H1 (cell line): ENCODE measurements around the gene GAB2. TPM values are rescaled to one million over a fixed set of nuclear protein-coding genes. Genes with fewer than 3 reads are reported as not detected.

Experiments
- CTCF ChIA-PET: fragments of 300-600 bp; sonication (Branson Sonifier 250); formaldehyde crosslinking; loops from one replicate; lab custom pipeline; 2021; ENCODE audit not compliant: partially characterized antibody; lab: Charles Lee
- POLR2A ChIA-PET: fragments of 300-600 bp; sonication (Branson Sonifier 250); formaldehyde crosslinking; loops from one replicate; lab custom pipeline; 2021; ENCODE audit warnings: inconsistent platforms; ENCODE audit not compliant: partially characterized antibody; lab: Charles Lee
- DNase-seq, 2 experiments: peaks; one replicate each; pipeline versions ENCODE4 v3.0.0 to v3.0.0-alpha.2; 2010 to 2022; ENCODE audit warnings: low spot score in 2 of 2, low read depth in 1 of 2, mixed read lengths in 1 of 2
- FAIRE-seq: peaks from 2 replicates; lab custom pipeline; 2011; peaks lifted over from hg19 to GRCh38; lab: Jason Lieb, UNC
- H2AFZ ChIP-seq: 2 replicates; pipeline ENCODE4 v1.8.1; 2012; ENCODE audit warnings: low read length, inconsistent platforms
- H2AK5ac ChIP-seq: 2 replicates; pipeline ENCODE4 v1.6.1; 2013; ENCODE audit warnings: low read depth, low read length
- H2BK120ac ChIP-seq: replicated peaks from 2 replicates; pipeline ENCODE3; 2013; ENCODE audit warnings: low read depth, low read length, inconsistent platforms
- H2BK12ac ChIP-seq: 2 replicates; pipeline ENCODE4 v1.6.1; 2013; ENCODE audit warnings: low read depth, low read length
- H2BK15ac ChIP-seq: 2 replicates; pipeline ENCODE4 v1.6.1; 2013; ENCODE audit warnings: low read length
- H2BK20ac ChIP-seq: 2 replicates; pipeline ENCODE4 v1.6.1; 2013; ENCODE audit warnings: low read length
- H2BK5ac ChIP-seq: 2 replicates; pipeline ENCODE4 v1.6.1; 2013; ENCODE audit warnings: low read depth, low read length
- H3K14ac ChIP-seq: 2 replicates; pipeline ENCODE4 v1.6.1; 2013; ENCODE audit warnings: inconsistent platforms; ENCODE audit not compliant: insufficient read length
- H3K18ac ChIP-seq: 2 replicates; pipeline ENCODE4 v1.6.1; 2013; ENCODE audit warnings: low read length; ENCODE audit errors: extremely low read depth
- H3K23ac ChIP-seq: 2 replicates; pipeline ENCODE4 v1.6.1; 2013; ENCODE audit warnings: inconsistent platforms; ENCODE audit not compliant: insufficient read length
- H3K23me2 ChIP-seq: 2 replicates; pipeline ENCODE4 v1.6.1; 2013; ENCODE audit warnings: low read depth, low read length
- H3K27ac ChIP-seq: 2 replicates; pipeline ENCODE4 v1.6.1; 2011; ENCODE audit warnings: low read depth, low read length, inconsistent platforms
- H3K27me3 ChIP-seq, 4 experiments: replicated peaks in 1 of 4; 1 replicate in 1 of 4; 2 replicates in 3 of 4; pipeline versions ENCODE4 v1.6.1 to v1.8.1; 2011 to 2013; ENCODE audit warnings: low read length in 3 of 4, mild to moderate bottlenecking in 3 of 4, inconsistent platforms in 2 of 4, mixed read lengths in 2 of 4, moderate library complexity in 1 of 4; ENCODE audit not compliant: control insufficient read depth in 3 of 4, insufficient read depth in 3 of 4; ENCODE audit errors: extremely low read depth in 1 of 4
- H3K36me3 ChIP-seq, 4 experiments: 2 replicates each; pipeline versions ENCODE4 v1.6.1 to v1.8.1; 2011 to 2013; ENCODE audit warnings: mild to moderate bottlenecking in 4 of 4, low read length in 3 of 4, moderate library complexity in 2 of 4, control low read depth in 1 of 4, inconsistent platforms in 1 of 4; ENCODE audit not compliant: insufficient read depth in 4 of 4, control insufficient read depth in 2 of 4
- H3K4ac ChIP-seq: replicated peaks from 2 replicates; pipeline ENCODE3; 2013; ENCODE audit warnings: low read length, low read depth, mixed read lengths, inconsistent platforms; ENCODE audit not compliant: insufficient read length
- H3K4me1 ChIP-seq, 4 experiments: replicated peaks in 1 of 4; 1 replicate in 1 of 4; 2 replicates in 3 of 4; pipeline versions ENCODE4 v1.6.1 to v1.8.1; 2011 to 2013; ENCODE audit warnings: low read length in 3 of 4, inconsistent platforms in 2 of 4, mixed read lengths in 1 of 4; ENCODE audit not compliant: insufficient read depth in 4 of 4, control insufficient read depth in 3 of 4
- H3K4me2 ChIP-seq, 2 experiments: 2 replicates each; pipeline versions ENCODE4 v1.6.1 to v1.8.1; 2011 to 2013; ENCODE audit warnings: low read depth in 2 of 2, low read length in 2 of 2, control low read depth in 1 of 2, inconsistent platforms in 1 of 2, mild to moderate bottlenecking in 1 of 2; ENCODE audit not compliant: insufficient read depth in 1 of 2
- H3K4me3 ChIP-seq, 4 experiments: fragments of 200-600, 300-600 bp in 1 of 4; sonication (generic), shearing (Covaris generic), sonication (Bioruptor Twin) in 1 of 4; 2 replicates each; pipeline versions ENCODE4 v1.5.1 to v1.8.1; 2011 to 2016; ENCODE audit warnings: low read length in 4 of 4, low read depth in 3 of 4, control low read depth in 2 of 4, inconsistent platforms in 2 of 4, mild to moderate bottlenecking in 2 of 4, mixed read lengths in 1 of 4, moderate library complexity in 1 of 4; ENCODE audit not compliant: insufficient read depth in 2 of 4; ENCODE audit errors: extremely low read depth in 1 of 4
- H3K56ac ChIP-seq: replicated peaks from 2 replicates; pipeline ENCODE3; 2013; ENCODE audit warnings: low read depth, mild to moderate bottlenecking, mixed read lengths, low read length, inconsistent platforms; ENCODE audit not compliant: insufficient read length
- H3K79me1 ChIP-seq: 2 replicates; pipeline ENCODE4 v1.6.1; 2013; ENCODE audit warnings: low read depth, low read length, control low read depth
- H3K79me2 ChIP-seq, 2 experiments: 2 replicates each; pipeline versions ENCODE4 v1.6.1 to v1.8.1; 2012 to 2013; ENCODE audit warnings: low read length in 2 of 2, mild to moderate bottlenecking in 2 of 2, inconsistent platforms in 1 of 2; ENCODE audit not compliant: insufficient read depth in 2 of 2, control insufficient read depth in 1 of 2
- H3K9ac ChIP-seq, 4 experiments: replicated peaks in 1 of 4; 1 replicate in 1 of 4; 2 replicates in 3 of 4; pipeline versions ENCODE4 v1.6.1 to v1.8.1; 2011 to 2013; ENCODE audit warnings: low read depth in 3 of 4, low read length in 3 of 4, control low read depth in 2 of 4, mild to moderate bottlenecking in 2 of 4, moderate library complexity in 2 of 4, inconsistent platforms in 1 of 4; ENCODE audit errors: extremely low read depth in 1 of 4
- H3K9me3 ChIP-seq, 2 experiments: 2 replicates each; pipeline versions ENCODE4 v1.6.1 to v1.8.1; 2012 to 2013; ENCODE audit warnings: mild to moderate bottlenecking in 2 of 2, moderate library complexity in 2 of 2, control low read depth in 1 of 2, inconsistent platforms in 1 of 2, low read depth in 1 of 2, low read length in 1 of 2, mixed read lengths in 1 of 2; ENCODE audit not compliant: insufficient read depth in 2 of 2
- H4K20me1 ChIP-seq, 2 experiments: replicated peaks in 1 of 2; 2 replicates each; pipeline versions ENCODE3 to v1.8.1; 2011 to 2013; ENCODE audit warnings: inconsistent platforms in 2 of 2, low read length in 2 of 2, mild to moderate bottlenecking in 1 of 2; ENCODE audit not compliant: insufficient read depth in 2 of 2, control insufficient read depth in 1 of 2
- H4K5ac ChIP-seq: 2 replicates; pipeline ENCODE4 v1.6.1; 2013; ENCODE audit warnings: low read length, low read depth, mixed read lengths, inconsistent platforms; ENCODE audit not compliant: insufficient read length
- H4K8ac ChIP-seq: 2 replicates; pipeline ENCODE4 v1.8.0; 2013; ENCODE audit warnings: mild to moderate bottlenecking, moderate library complexity, low read length, inconsistent platforms; ENCODE audit not compliant: insufficient read depth; ENCODE audit errors: extremely low read depth
- H4K91ac ChIP-seq: replicated peaks from 2 replicates; pipeline ENCODE3; 2013; ENCODE audit warnings: low read length, mixed read lengths, inconsistent platforms; ENCODE audit not compliant: insufficient read length
- EP300 ChIP-seq, 2 experiments: IDR thresholded peaks; 1 replicate in 1 of 2; 2 replicates in 1 of 2; pipeline ENCODE4 v1.6.1; 2011 to 2012; ENCODE audit warnings: low read depth in 2 of 2, low read length in 2 of 2, mild to moderate bottlenecking in 2 of 2, borderline replicate concordance in 1 of 2, inconsistent platforms in 1 of 2, moderate library complexity in 1 of 2
- SRF ChIP-seq: IDR thresholded peaks from 2 replicates; pipeline ENCODE4 v1.6.1; 2011; ENCODE audit warnings: mild to moderate bottlenecking, low read depth, low read length, moderate library complexity
- YY1 ChIP-seq: IDR thresholded peaks from 2 replicates; pipeline ENCODE4 v1.6.1; 2011; ENCODE audit warnings: low read depth, mild to moderate bottlenecking, low read length
- WGBS, 2 experiments: shearing (Covaris generic) in 1 of 2; methylation state at CpG; one replicate each; pipeline versions ENCODE4 v1.1.6 to v1.1.7; 2013 to 2015; ENCODE audit warnings: low lambda C conversion rate in 2 of 2, mixed read lengths in 2 of 2, inconsistent platforms in 1 of 2, low coverage in 1 of 2, missing lambda C conversion rate in 1 of 2; ENCODE audit not compliant: insufficient replicate concordance in 2 of 2, insufficient coverage in 1 of 2, insufficient read length in 1 of 2; ENCODE audit errors: extremely low coverage in 1 of 2, missing lambda C conversion rate in 1 of 2; 5-methylcytosine and 5-hydroxymethylcytosine counted together
- polyA plus RNA-seq, 7 experiments: library from polyadenylated mRNA; depleted of rRNA in 3 of 7; stranded (reverse) in 5 of 7; unstranded in 2 of 7; fragments of >200 nt in 5 of 7; fragments of 200-250 nt in 2 of 7; gene quantifications; 1 replicate in 5 of 7; 2 replicates in 1 of 7; 4 replicates in 1 of 7; pipeline versions ENCODE4 v1.2.1 to v1.2.3, GENCODE V29; 2011 to 2013; ENCODE audit warnings: missing spikeins in 2 of 7, mixed read lengths in 2 of 7
- total RNA-seq: library from RNA; stranded (reverse); fragmentation: NEBNext Ultra II Directional; extraction: Animal tissue kit (Norgen Biotek cat#: 25700); gene quantifications from 2 replicates; pipeline ENCODE4 v1.2.1, GENCODE V29; 2021

Gene GAB2
- total and polyA plus RNA-seq, 2 of the 8 experiments (the other 6 are each of a cell fraction or from before 2014, with no cell fraction given), result 6.3 to 14.0 TPM

DNA sequence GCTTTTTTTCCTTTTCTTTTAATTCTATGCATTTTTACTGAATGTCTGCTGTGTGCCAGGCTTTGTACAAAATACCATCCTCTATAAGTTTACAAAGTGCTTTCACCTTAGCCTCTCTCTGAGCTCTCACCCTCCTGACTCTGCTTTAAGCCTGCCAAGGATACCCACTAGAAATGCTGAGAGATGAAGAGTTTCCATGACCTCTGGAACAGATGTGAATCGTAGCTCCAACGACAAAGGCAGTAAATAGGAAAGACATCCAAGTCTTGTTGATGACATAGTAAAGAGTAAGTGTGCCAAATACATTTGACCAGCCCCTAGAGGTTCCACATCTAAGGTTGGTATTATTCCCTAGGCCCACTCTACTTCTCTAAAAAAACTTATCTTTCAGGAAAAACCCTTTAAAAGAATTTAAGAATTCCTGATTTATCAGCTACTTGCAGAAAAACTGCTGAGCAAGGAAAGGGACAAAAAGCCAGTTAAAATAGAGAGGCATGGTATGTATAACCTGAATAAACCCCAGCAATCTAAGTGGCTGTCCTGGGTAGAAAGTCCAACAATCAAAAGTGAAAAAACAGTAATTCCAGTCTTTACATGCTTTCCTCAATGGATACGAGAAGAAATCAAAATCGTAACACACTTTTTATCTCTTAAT, 45.4 kb downstream of the GAB2 start:
- Histone ChIP-seq H3K18ac (no peak overlapping the region), H2BK120ac (no peak overlapping the region), H3K4me2 (no peak overlapping the region), H2AFZ (no peak overlapping the region), H3K36me3 (no peaks in the 10 kb centered on the region), H3K9ac (no peak overlapping the region), H2AK5ac (no peak overlapping the region), H4K91ac (no peak overlapping the region), H3K23ac (no peak overlapping the region), H2BK5ac (no peak overlapping the region), H3K4me3 (no peak overlapping the region), H3K14ac (no peak overlapping the region), H4K5ac (no peak overlapping the region), H3K56ac (no peak overlapping the region), H3K9me3 (no peaks in the 10 kb centered on the region), H3K79me2 (no peaks in the 10 kb centered on the region), H2BK15ac (no peak overlapping the region), H3K23me2 (no peaks in the 10 kb centered on the region; the same call in 1 of the 2 replicates), H2BK12ac (no peak overlapping the region), H2BK20ac (no peak overlapping the region), H3K27ac (no peak overlapping the region), H4K20me1 (no peaks in the 10 kb centered on the region), H3K79me1 (no peaks in the 10 kb centered on the region), H3K4ac (no peak overlapping the region), H3K4me1 (peaks cover 0 to 3% (median 1%) of the 10 kb centered on the region in 4 experiments; a peak in 3 of 7 replicates), H3K27me3 (no peaks in the 10 kb centered on the region), H4K8ac (no peak overlapping the region)
- FAIRE-seq, result no peak
- WGBS, 2 experiments, result 91% methylated on average over 4 of the region's 4 CpGs; no CpG with 5 or more reads in 1 of the 2 experiments
- POLR2A ChIA-PET, result interaction anchor here (1.8 kb wide), 1 partner anchor 47 kb away, joined by 3 read pairs; no protein-coding TSS in a partner anchor
- CTCF ChIA-PET, result interaction anchor here (1.3 to 1.7 kb wide), 2 partner anchors 15 to 20 kb away, joined by 3 to 4 read pairs; no protein-coding TSS in a partner anchor
- no peak for DNase-seq
- TF ChIP-seq YY1 (no peak), SRF (no peak), EP300 (IDR thresholded peaks at IDR 0.05; ENCODE audit: borderline replicate concordance in 1 of 2, low read depth in 2 of 2, low read length in 2 of 2) (no peak)
